Mesodermal cell (in vitro differentiated cells): ENCODE measurements around the gene CA14.

Source experiments
- H3K27ac ChIP-seq: 2 replicates; pipeline ENCODE4 v1.7.0; 2013; ENCODE audit warnings: mild to moderate bottlenecking, low read depth, low read length, moderate library complexity; ENCODE audit not compliant: severe bottlenecking
- H3K36me3 ChIP-seq: 2 replicates; pipeline ENCODE4 v1.7.1; 2013; ENCODE audit warnings: mild to moderate bottlenecking, low read length, moderate library complexity; ENCODE audit not compliant: control insufficient read depth, insufficient read depth
- H3K4me1 ChIP-seq: one replicate; pipeline ENCODE4 v1.7.1; 2013; ENCODE audit warnings: mild to moderate bottlenecking, low read length; ENCODE audit not compliant: insufficient read depth, control insufficient read depth, poor library complexity, severe bottlenecking
- H3K4me3 ChIP-seq: 2 replicates; pipeline ENCODE4 v1.7.0; 2013; ENCODE audit warnings: low read length, control low read depth, mild to moderate bottlenecking; ENCODE audit not compliant: insufficient read depth, poor library complexity, severe bottlenecking; ENCODE audit errors: extremely low read depth
- H3K9me3 ChIP-seq: 2 replicates; pipeline ENCODE4 v1.7.1; 2013; ENCODE audit warnings: mild to moderate bottlenecking, low read length, moderate library complexity; ENCODE audit not compliant: control insufficient read depth
- WGBS, 2 experiments: methylation state at CpG; one replicate each; pipeline ENCODE4 v1.1.5; 2013; ENCODE audit warnings: missing lambda C conversion rate in 2 of 2; ENCODE audit not compliant: insufficient coverage in 2 of 2; 5-methylcytosine and 5-hydroxymethylcytosine counted together

Gene CA14

DNA sequence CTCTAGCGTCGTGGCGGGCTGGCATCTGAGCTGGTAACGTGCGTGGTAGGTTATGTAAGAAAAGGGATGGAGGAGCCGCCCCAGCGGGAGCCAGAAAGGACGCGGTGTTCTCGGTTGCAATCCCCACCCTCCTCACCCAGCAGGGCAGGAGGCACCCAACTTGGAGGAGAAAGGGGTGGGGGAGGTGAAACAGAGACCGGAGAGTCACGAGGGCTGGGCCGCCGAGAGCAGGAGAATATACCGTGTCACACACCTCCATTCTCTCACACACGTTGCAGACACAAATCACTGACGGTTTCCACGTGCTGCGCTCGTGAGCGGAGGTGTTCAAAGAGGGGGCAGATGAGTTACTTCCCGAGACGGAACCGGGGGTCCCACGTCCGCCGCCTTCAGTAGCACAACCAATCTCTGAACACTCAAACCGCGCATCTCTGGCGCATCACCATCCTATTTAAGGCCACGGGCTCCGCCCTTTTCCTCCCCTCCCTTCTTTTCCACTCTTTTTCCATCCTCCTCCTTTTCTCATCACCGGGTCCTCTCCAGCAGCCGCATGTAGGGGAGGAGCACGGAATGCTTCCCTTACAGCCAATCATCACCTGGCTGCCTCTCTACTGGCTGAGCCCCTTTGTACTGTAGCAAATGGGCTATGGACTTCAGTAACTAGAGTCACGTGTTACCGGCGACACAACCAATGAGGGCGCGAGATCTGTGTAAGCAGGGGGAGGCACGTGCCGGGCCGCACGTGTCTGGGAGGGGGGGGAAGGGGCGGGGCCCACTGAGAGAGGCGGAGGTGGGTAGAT lies 24.4 kb downstream of the CA14 start, which contains the start of gene CIART:
Gene CIART, plus strand, starts transcription at position 797 of the 800 bp plus-strand sequence. CDS start 714 bp downstream, outside the sequence.
- WGBS, 2 experiments: 35 to 37% methylated on average over 31 to 35 of the region's 46 CpGs
- H3K36me3 ChIP-seq: peaks cover 3% of the 10 kb centered on the region

DNA sequence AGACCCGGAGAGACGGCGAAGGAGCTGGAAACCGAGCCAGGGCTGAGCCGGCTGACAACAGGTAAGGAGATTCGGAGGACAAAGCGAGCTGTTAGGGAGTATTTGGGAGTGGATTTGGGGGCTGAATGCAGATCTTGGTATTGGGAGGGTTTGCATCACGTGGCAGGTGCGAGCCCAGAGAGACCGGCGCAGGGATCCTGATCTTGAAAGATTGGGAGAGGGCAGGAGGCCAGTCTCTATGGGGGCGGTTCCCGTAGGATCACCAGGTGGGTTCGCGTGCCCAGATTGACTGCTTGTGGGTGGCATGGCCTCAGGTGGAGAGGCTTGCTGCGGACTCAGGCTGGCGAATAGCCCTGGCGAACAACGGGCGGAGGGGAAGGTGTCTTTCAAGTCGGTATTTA lies 25.0 kb downstream of the CA14 start:
- peak overlapping the region; percentile 26 for H3K4me3 ChIP-seq
- no peak overlapping the region for H3K27ac ChIP-seq
- no peaks in the 10 kb centered on the region for H3K4me1 ChIP-seq
- WGBS, 2 experiments: 38 to 42% methylated on average over 11 to 21 of the region's 21 CpGs
- H3K36me3 ChIP-seq: peaks cover under 1% of the 10 kb centered on the region
- no peaks in the 10 kb centered on the region for H3K9me3 ChIP-seq

More for the DNA sequence above, 24.4 kb downstream of the CA14 start, which contains the start of gene CIART:
- H3K4me1 ChIP-seq: no peaks in the 10 kb centered on the region
- no peaks in the 10 kb centered on the region for H3K9me3 ChIP-seq
- peak within 1 kb of the TSS; percentile 26 for H3K27ac ChIP-seq
- peak within 1 kb of the TSS; percentile 28 for H3K4me3 ChIP-seq

DNA sequence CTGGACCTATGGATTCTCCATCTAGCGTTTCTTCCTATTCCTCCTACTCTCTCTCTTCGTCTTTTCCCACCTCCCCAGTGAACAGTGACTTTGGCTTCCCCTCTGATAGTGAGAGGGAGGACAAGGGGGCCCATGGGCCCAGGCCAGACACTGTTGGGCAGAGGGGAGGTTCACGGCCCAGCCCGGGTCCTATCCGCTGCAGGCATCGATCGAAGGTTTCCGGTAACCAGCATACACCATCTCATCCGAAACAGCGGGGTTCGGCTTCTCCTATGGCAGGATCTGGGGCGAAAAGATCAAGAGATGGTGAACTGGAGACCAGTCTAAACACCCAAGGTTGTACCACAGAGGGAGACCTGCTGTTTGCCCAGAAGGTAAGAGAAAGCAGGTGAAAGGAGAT lies 25.7 kb downstream of the CA14 start:
- Histone ChIP-seq H3K9me3 (no peaks in the 10 kb centered on the region), H3K4me1 (no peaks in the 10 kb centered on the region), H3K4me3 (no peak overlapping the region), H3K36me3 (no peaks in the 10 kb centered on the region), H3K27ac (no peak overlapping the region)
- 94% methylated on average over 7 of the region's 12 CpGs for WGBS, 2 experiments

DNA sequence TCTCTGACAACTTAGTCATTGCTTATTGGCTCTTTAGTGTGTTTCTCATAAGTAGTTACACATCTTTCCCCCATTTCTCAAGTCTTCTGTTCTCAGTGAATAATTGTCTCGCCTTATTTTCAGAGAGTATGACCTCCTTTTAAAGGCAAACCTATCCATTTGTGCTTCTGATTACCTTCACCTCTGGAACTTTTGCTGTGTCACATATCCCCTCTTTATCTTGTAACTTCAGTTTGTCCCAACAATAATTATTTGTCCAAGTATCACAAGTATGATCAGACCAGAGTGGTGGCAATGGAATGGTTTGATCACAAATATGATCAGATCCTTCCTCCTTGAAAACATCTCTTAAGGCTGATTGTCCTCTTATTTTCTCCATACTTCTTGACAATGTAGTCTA lies 30.8 kb downstream of the CA14 start:
- 94% methylated on average over 1 of the region's 1 CpG; no CpG with 5 or more reads in 1 of the 2 experiments for WGBS, 2 experiments
- no peak overlapping the region for H3K27ac ChIP-seq
- H3K36me3 ChIP-seq: no peaks in the 10 kb centered on the region
- no peaks in the 10 kb centered on the region for H3K9me3 ChIP-seq
- no peaks in the 10 kb centered on the region for H3K4me1 ChIP-seq
- H3K4me3 ChIP-seq: no peak overlapping the region

DNA sequence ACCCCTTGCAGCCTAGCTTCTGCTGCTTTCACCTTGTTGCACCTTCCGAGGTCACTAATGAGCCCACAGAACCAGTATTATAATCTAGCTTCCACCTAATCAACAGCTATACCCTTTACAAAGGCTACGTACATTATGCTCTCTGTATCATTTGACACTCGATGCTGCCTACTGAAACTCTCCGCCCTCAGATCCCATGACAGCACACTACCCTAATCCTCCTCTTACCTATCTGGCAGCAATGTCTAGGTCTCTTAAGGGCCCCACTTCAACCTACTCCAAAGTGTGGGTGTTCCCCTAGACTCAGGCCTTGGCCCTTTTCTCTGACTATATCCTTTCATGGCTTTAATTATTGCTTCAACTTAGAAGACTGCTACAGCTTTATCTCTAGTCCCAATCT lies 31.2 kb downstream of the CA14 start:
- Histone ChIP-seq H3K9me3 (no peaks in the 10 kb centered on the region), H3K27ac (no peak overlapping the region), H3K36me3 (no peaks in the 10 kb centered on the region), H3K4me3 (no peak overlapping the region), H3K4me1 (no peaks in the 10 kb centered on the region)
- WGBS, 2 experiments: 91 to 95% methylated on average over 4 of the region's 4 CpGs

DNA sequence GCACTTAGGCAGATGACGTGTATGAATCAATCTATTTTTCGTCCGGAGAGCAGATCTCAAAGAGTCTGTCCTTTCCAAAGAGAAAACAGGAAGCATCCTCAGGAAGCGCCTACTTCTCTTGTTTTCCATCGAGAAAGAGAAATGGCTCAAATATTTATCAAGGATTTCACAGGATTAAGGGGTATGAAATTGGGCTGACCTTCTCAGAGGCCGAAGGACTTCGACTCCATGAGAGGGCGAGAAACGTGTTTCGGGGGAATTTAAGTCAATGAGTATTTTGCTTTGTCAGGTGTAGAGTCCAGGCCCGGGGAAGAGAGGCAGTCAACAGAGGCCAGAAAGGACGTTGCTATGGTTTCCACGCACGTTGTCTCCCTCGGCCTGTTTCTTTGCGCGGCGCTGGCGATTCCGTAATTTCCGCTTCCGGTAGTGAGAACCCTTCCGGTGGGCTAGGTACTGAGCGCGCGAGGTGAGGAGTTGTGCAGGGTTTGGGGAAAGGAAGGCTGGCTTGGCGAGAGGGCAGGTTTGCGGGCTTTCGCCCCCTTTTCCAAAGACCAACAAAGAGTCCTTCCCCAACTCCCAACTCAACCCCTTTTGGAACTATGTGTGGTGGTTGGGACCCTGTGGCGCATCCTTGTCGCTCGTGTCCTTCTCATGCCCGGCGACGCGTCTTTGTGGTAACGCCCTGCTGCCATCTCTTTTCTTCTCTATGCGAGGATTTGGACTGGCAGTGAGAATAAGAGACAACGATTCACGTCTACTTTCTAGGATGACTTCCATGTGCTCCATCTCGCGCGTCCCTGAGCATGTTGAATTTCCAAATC lies 36.1 kb downstream of the CA14 start, which contains the start of gene MRPS21:
Gene MRPS21, plus strand, starts transcription at position 429 of the 821 bp plus-strand sequence. CDS start 506 bp downstream, outside the sequence.
- H3K4me3 ChIP-seq: peak within 1 kb of the TSS; percentile 79
- H3K4me1 ChIP-seq: peaks cover 6% of the 10 kb centered on the region
- WGBS, 2 experiments: 23 to 25% methylated on average over 26 to 29 of the region's 43 CpGs
- H3K9me3 ChIP-seq: no peaks in the 10 kb centered on the region
- H3K27ac ChIP-seq: peak within 1 kb of the TSS; percentile 94
- peaks cover 37% of the 10 kb centered on the region for H3K36me3 ChIP-seq

DNA sequence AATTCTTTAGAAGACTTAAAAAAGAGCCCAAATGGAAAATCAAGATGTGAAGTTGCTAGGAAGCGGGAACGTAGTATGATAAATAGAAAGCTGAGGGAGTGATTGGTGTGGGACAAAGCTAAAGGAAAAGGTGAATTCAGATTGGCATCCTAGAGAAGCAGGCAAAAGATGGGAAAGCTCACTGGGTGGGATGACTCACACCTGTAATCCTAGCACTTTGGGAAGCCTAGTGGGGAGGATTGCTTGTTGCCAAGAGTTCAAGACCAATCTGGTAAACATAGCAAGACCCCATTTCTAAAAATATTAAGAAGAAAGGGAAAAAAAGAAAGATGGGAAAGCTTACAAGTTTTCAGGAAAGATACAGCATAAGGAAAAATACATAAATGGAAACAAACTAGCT lies 37.9 kb downstream of the CA14 start:
- Histone ChIP-seq H3K27ac (no peak overlapping the region), H3K36me3 (peaks cover 55% of the 10 kb centered on the region), H3K9me3 (no peaks in the 10 kb centered on the region), H3K4me1 (peaks cover 6% of the 10 kb centered on the region), H3K4me3 (no peak overlapping the region)
- WGBS, 2 experiments: 90 to 100% methylated on average over 2 of the region's 2 CpGs

DNA sequence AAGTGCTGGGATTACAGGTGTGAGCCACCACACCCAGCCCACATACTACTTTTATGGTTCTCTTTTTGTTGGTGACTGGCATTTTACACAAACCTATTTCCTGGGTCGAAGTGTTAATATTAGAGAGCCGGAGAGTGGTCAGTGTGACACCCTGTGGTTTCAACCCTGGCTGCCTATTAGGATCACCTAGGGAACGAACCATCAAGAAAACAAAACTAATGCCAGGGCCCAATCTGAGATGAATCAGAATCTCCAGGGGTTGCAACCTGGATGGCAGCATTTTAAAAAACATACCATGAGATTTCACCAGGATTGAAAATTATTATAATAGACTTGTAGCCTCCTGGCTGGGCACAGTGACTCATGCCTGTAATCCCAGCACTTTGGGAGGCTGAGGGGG lies 42.1 kb downstream of the CA14 start:
- H3K36me3 ChIP-seq: peaks cover 90% of the 10 kb centered on the region
- no peaks in the 10 kb centered on the region for H3K9me3 ChIP-seq
- WGBS, 2 experiments: 100% methylated on average over 1 of the region's 3 CpGs
- peaks cover 10% of the 10 kb centered on the region for H3K4me1 ChIP-seq
- no peak overlapping the region for H3K27ac ChIP-seq
- no peak overlapping the region for H3K4me3 ChIP-seq

DNA sequence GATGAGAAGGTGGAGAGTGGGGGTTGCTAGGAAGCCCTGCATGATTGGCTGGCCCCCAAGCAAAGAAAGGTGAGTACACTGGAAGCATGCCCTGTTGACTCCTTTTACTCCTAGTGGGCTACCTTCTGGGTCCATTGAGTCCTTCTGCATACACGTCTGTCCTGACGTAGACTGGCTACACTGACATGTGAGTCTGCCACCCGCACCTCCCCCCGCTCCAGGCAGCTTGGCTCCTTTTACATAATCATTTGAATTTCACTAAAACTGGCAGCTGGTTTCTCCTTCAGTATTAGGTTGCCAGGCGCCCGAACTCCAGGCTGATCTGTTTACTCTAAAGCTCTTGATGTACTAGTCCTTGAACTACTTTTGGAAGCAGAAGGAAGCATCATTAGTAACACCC lies 44.8 kb downstream of the CA14 start:
- Histone ChIP-seq H3K36me3 (peaks cover 86% of the 10 kb centered on the region), H3K27ac (no peak overlapping the region), H3K4me1 (peaks cover 5% of the 10 kb centered on the region), H3K9me3 (no peaks in the 10 kb centered on the region), H3K4me3 (no peak overlapping the region)
- WGBS, 2 experiments: 78 to 84% methylated on average over 4 to 6 of the region's 6 CpGs

DNA sequence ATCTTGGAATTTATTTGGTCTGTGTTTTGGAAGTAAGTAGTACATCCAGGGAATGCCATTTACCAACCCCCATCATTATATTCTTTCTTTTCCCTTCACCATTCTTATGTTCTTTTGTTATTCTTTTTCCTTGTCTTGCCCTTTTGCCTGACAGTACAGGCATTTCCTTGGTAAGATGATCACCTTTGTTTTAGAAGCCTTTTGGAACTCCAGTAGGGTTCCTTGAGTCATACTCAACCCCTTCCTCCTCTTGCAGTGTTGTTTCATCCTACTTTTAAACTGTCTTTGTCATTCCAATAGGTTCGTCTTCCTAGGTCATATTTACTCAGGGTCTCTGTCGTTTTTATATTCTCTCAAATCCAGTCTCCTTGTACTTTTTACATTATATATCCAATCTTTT lies 45.3 kb downstream of the CA14 start:
- Histone ChIP-seq H3K27ac (no peak overlapping the region), H3K36me3 (peaks cover 86% of the 10 kb centered on the region), H3K4me1 (peaks cover 5% of the 10 kb centered on the region), H3K4me3 (no peak overlapping the region), H3K9me3 (no peaks in the 10 kb centered on the region)
- WGBS, 2 experiments: 51 to 79% methylated on average over 2 of the region's 2 CpGs
